WI38 (cell line): Measurements from ENCODE around the gene RCSD1.
"Not testable (repeated sequence)": the region's sequence is repeated elsewhere in the genome, so short reads cannot be mapped to it uniquely, and the experiment has no call there.

Source experiments
- H3K4me3 ChIP-seq: 2 replicates; pipeline ENCODE4 v1.5.1; 2011; ENCODE audit warnings: low read depth, mild to moderate bottlenecking, control low read depth, low read length
- TF ChIP-seq, protein P1 (sequence below): IDR thresholded peaks from 2 replicates; pipeline ENCODE4 v1.5.1; 2012; ENCODE audit warnings: low read depth, mild to moderate bottlenecking, control low read depth, low read length

RCSD1 gene

DNA sequence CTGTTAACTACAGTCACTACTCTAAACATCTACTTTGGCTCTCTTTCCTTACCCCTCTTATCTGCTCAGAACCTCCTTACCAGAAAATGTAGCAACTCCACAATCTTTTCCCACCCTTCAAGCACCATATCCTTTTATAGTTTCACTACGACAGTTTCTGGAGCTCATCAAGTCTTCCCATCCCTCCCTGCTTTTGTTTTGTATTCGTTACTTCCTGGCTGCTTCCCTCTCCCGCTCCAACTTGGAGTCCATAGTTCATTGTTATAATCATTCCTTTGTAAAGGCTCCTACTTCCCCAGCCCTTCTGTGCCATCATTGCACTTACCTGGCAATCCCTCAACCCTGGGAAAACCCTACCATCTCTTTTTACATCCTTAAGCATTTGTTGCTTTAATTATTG is 109.7 kb downstream of the RCSD1 start:
- TF ChIP-seq, protein P1, sequence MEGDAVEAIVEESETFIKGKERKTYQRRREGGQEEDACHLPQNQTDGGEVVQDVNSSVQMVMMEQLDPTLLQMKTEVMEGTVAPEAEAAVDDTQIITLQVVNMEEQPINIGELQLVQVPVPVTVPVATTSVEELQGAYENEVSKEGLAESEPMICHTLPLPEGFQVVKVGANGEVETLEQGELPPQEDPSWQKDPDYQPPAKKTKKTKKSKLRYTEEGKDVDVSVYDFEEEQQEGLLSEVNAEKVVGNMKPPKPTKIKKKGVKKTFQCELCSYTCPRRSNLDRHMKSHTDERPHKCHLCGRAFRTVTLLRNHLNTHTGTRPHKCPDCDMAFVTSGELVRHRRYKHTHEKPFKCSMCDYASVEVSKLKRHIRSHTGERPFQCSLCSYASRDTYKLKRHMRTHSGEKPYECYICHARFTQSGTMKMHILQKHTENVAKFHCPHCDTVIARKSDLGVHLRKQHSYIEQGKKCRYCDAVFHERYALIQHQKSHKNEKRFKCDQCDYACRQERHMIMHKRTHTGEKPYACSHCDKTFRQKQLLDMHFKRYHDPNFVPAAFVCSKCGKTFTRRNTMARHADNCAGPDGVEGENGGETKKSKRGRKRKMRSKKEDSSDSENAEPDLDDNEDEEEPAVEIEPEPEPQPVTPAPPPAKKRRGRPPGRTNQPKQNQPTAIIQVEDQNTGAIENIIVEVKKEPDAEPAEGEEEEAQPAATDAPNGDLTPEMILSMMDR = no peak
- H3K4me3 ChIP-seq = no peak overlapping the region

DNA sequence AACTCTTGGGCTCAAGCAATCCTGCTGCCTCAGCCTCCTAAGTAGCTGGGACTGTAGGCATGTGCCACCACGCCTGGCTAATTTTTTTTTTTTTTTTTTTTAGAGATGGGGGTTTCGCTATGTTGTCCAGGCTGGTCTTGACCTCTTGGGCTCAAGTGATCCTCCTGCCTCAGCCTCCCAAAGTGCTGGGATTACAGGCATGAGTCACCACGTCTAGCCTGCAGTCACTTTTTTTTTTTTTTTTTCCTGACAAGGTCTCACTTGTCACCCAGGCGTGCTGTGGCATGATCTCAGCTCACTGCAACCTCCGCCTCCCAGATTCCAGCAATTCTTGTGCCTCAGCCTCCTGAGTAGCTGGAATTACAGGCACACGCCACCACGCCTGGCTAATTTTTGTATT is 111.1 kb downstream of the RCSD1 start:
- H3K4me3 ChIP-seq = not testable (repeated sequence)

DNA sequence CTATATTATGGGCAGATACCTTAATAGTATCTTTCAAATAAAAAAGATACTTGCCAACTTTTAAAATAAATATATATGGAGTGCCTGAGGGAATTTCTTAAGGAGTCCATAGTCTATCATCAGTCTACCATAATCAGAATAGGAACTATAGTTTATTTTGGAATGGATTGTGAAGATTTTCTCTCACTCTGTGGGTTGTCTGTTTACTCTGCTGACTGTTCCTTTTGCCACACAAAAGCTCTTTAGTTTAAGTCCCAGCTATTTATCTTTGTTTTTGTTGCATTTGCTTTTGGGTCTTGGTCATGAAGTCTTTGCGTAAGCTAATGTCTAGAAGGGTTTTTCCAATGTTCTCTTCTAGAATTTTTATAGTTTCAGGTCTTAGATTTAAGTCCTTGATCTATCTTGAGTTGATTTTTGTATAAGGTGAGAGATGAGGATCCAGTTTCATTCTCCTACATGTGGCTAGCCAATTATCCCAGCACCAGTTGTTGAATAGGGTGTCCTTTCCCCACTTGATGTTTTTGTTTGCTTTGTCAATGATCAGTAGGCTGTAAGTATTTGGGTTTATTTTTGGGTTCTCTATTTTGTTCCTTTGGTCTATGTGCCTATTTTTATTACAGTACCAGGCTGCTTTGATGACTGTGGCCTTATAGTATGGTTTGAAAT is 112.5 kb downstream of the RCSD1 start:
- H3K4me3 ChIP-seq = not testable (repeated sequence)

DNA sequence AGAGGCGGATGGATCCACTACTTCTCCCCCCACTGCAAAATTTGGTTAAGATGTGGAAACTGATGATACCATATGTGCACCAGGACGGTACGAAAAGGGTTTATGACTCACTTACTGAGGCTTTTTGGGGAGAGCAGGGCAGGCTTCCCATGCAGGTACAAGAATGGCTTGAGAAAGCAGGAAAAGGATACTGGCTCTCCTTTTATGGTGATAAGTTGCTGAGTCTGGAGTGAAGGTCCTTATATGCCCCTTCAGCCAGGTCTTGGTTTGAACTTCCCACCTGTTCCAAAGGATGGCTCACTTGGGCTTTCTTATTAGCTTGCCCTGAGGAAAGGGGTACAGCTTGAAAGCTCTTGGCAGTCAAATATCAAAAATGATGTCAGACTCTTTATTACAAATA is 114.9 kb downstream of the RCSD1 start:
- TF ChIP-seq, protein P1 = no peak

DNA sequence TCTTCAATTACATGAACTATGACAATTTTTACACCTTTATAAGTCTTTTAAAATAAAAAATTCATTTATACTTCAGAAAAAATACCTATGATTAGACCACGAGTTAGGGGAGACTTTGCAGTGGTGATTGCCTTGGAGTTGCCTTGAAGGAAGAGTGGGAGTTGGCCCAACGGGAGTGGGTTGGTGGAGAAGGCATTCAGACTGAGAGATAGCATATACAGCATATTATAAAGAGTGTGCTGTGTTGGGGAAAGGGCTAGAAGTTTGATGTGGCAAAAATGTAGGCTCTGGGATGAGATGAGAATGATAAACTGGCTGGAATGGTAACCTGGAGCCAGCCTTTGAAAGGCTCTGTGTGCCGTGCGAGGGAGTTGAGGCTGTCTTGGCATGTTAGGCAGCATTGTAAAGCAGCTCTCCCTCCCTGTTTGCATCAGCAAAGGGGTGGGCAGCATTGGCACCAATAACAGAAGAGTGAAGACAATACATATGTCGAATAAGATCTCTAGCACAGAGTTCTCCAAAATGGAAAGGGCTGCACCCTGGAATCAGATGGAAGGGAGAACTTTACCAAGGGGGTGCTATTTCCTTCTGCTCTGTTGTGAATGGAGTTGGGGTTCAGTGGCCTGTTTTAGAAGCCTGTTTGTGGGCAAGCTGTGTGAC is 116.1 kb downstream of the RCSD1 start:
- TF ChIP-seq, protein P1 = no peak

More for the DNA sequence above, 114.9 kb downstream of the RCSD1 start:
- no peak overlapping the region for H3K4me3 ChIP-seq

DNA sequence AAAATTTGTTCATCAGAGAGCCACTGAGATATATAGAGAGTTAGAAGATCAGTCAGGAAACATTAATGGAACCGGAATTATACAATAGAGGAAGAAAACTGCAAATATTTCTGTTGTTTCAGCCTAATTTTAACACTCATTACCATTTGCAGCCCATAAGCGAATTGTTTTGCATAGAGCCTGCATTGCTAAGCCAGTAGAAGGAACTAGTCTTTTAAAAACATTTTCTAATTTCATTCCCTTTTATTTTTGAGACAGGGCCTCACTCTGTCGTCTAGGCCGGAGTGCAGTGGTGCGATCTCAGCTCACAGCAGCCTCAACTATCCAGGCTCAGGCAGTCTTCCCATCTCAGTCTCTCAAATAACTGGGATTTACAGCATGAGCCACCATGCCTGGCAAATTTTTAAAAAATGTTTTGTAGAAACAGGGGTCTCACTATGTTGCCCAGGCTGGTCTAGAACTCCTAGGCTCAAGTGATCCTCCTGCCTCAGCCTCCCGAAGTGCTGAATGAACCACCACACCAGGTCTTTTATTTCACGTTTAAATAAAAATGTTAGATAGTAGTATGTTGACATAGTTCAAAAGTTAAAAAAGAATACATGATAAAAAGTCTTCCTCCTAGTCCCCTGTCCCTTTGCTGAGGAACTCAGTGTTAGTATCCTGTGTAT is 117.1 kb downstream of the RCSD1 start:
- TF ChIP-seq, protein P1 = no peak

More for the DNA sequence above, 116.1 kb downstream of the RCSD1 start:
- H3K4me3 ChIP-seq = no peak overlapping the region

DNA sequence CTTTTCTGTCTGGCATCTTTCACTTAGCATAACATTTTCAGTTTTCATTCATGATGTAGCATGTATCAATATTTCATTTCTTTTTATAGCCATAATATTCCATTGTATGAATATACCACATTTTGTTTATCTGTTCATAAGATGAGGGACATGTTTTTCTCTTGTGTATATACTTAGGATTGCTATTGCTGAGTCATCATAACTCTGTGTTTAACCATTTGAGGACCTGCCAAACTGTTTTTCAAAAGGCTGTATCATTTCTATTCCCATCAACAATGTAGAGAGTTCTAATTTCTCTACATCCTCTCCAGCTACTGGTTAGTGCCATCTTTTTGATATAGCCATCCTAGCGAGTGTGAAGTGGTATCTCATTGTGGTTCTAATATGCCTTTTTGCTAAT is 118.0 kb downstream of the RCSD1 start:
- no peak overlapping the region for H3K4me3 ChIP-seq
- TF ChIP-seq, protein P1 = no peak

More for the DNA sequence above, 117.1 kb downstream of the RCSD1 start:
- H3K4me3 ChIP-seq = no peak overlapping the region

DNA sequence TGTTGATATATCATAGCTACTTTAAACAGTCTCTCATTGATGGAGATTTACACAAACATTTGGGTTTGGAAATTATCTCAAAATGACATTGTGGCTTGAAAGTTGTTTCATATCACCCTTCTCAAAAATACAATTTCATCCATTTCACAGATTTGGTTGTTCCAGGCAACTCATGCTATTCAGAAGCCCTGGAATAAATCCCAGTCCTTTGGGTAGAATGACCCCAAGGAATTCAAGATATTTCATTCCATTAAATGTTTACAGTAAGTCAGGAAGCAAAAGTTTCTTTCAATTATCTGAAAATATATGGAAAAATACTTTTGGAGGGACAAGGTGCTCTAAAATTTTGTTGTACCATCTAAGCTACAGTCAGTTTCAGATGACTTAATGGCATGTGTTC is 118.9 kb downstream of the RCSD1 start:
- TF ChIP-seq, protein P1 = no peak
- H3K4me3 ChIP-seq = no peak overlapping the region
